Measurements from ENCODE around the gene TSPAN4. TPM values are rescaled to one million over a fixed set of nuclear protein-coding genes. Genes with fewer than 3 reads are reported as not detected.
A peak's percentile ranks its signal among the peaks of the same experiment; 100 is the strongest.

TSPAN4 gene
- total RNA-seq, 4 donors from 2014 or later = 25.1 to 75.0 (median 32.4) TPM

- H3K9me3 ChIP-seq = no peaks in the 10 kb centered on the region
- 51% methylated on average over 34 of the region's 40 CpGs; no CpG with 5 or more reads in 1 of the 2 donors for whole genome bisulfite sequencing, 2 donors (ENCODE audit: low coverage in 1 of 2)
- peaks cover 40 to 88% (median 80%) of the 10 kb centered on the region in 4 donors for H3K4me1 ChIP-seq
- peak overlapping the region; percentile 91 to 95 (median 94) for H3K27ac ChIP-seq
- TF ChIP-seq POLR2AphosphoS5 (IDR thresholded peaks at IDR 0.05) = no peak
- peak; percentile 58 for DNase-seq
- in situ Hi-C loops (cut with MboI; ENCODE audit: low pct_ligation_motif_present in 1 of 4, low pct_unique_long_range_greater_than_20kb in 1 of 4, low sequenced_read_pairs in 3 of 4) = no loop called here
- intact Hi-C loops (cut with DNase I; ENCODE audit: low total_unique reads) = no loop called here
- H3K27me3 ChIP-seq = peaks cover 70% of the 10 kb centered on the region
- peaks cover 0 to 9% (median 0%) of the 10 kb centered on the region in 4 donors for H3K36me3 ChIP-seq
- peak overlapping the region in 2 of 4 donors; percentile 33 to 43 for H3K4me3 ChIP-seq
Measured at GRCh38 chr11:829176-829846, 13.3 kb upstream of the TSPAN4 start.

- Histone ChIP-seq H3K27ac (peak overlapping the region; percentile 16 to 95 (median 92)), H3K36me3 (peaks cover 0 to 4% (median 0%) of the 10 kb centered on the region in 4 donors), H3K4me3 (peak overlapping the region in 3 of 4 donors; percentile 6 to 43 (median 33)), H3K4me1 (peaks cover 46 to 88% (median 81%) of the 10 kb centered on the region in 4 donors), H3K27me3 (peaks cover 70% of the 10 kb centered on the region), H3K9me3 (no peaks in the 10 kb centered on the region)
- WGBS, 2 donors (ENCODE audit: low coverage in 1 of 2) = 23% methylated on average over 35 of the region's 39 CpGs; no CpG with 5 or more reads in 1 of the 2 donors
- TF ChIP-seq POLR2A (IDR thresholded peaks at IDR 0.05) (no peak), CTCF (IDR thresholded peaks at IDR 0.05) (no peak), EP300 (IDR thresholded peaks at IDR 0.05; ENCODE audit: low read depth) (no peak), POLR2AphosphoS5 (IDR thresholded peaks at IDR 0.05) (peak in 1 of 3 donors; percentile 65)
- no peak for DNase-seq
- in situ Hi-C loops (cut with MboI; ENCODE audit: low pct_ligation_motif_present in 1 of 4, low pct_unique_long_range_greater_than_20kb in 1 of 4, low sequenced_read_pairs in 3 of 4) (no loop called here), intact Hi-C loops (cut with DNase I; ENCODE audit: low total_unique reads) (loop anchor here (1.0 kb wide), 1 partner anchor 28 kb away; no protein-coding TSS in a partner anchor)
Measured at GRCh38 chr11:829847-830294, 12.8 kb upstream of the TSPAN4 start.

GRCh38 chr11:830295-831117 is 12.1 kb upstream of the TSPAN4 start:
- H3K4me3 ChIP-seq = peak overlapping the region in 2 of 4 donors; percentile 33 to 43
- H3K9me3 ChIP-seq = no peaks in the 10 kb centered on the region
- peak; percentile 84 for DNase-seq
- intact Hi-C loops (cut with DNase I; ENCODE audit: low total_unique reads) = loop anchor here (1.0 kb wide), 1 partner anchor 28 kb away; no protein-coding TSS in a partner anchor
- in situ Hi-C loops (cut with MboI; ENCODE audit: low pct_ligation_motif_present in 1 of 4, low pct_unique_long_range_greater_than_20kb in 1 of 4, low sequenced_read_pairs in 3 of 4) = no loop called here
- TF ChIP-seq POLR2AphosphoS5 (IDR thresholded peaks at IDR 0.05) (peak in 1 of 3 donors; percentile 74), POLR2A (IDR thresholded peaks at IDR 0.05) (no peak)
- H3K36me3 ChIP-seq = no peaks in the 10 kb centered on the region
- H3K4me1 ChIP-seq = peaks cover 47 to 89% (median 81%) of the 10 kb centered on the region in 4 donors
- H3K27ac ChIP-seq = peak overlapping the region; percentile 16 to 95 (median 92)
- 11% methylated on average over 45 of the region's 78 CpGs; no CpG with 5 or more reads in 1 of the 2 donors for WGBS, 2 donors (ENCODE audit: low coverage in 1 of 2)
- H3K27me3 ChIP-seq = peaks cover 65% of the 10 kb centered on the region

GRCh38 chr11:831118-831864 is 11.4 kb upstream of the TSPAN4 start:
- peaks cover 57% of the 10 kb centered on the region for H3K27me3 ChIP-seq
- WGBS, 2 donors (ENCODE audit: low coverage in 1 of 2) = 66% methylated on average over 24 of the region's 31 CpGs; no CpG with 5 or more reads in 1 of the 2 donors
- H3K4me1 ChIP-seq = peaks cover 47 to 88% (median 75%) of the 10 kb centered on the region in 4 donors
- peak overlapping the region in 2 of 4 donors; percentile 33 to 43 for H3K4me3 ChIP-seq
- intact Hi-C loops (cut with DNase I; ENCODE audit: low total_unique reads) = no loop called here
- no peaks in the 10 kb centered on the region for H3K36me3 ChIP-seq
- no peak overlapping the region for H3K27ac ChIP-seq
- in situ Hi-C loops (cut with MboI; ENCODE audit: low pct_ligation_motif_present in 1 of 4, low pct_unique_long_range_greater_than_20kb in 1 of 4, low sequenced_read_pairs in 3 of 4) = no loop called here
- no peak for DNase-seq
- no peaks in the 10 kb centered on the region for H3K9me3 ChIP-seq
- TF ChIP-seq CTCF (IDR thresholded peaks at IDR 0.05) = no peak
- no peak for TF ChIP-seq POLR2A (IDR thresholded peaks at IDR 0.05)
- TF ChIP-seq POLR2AphosphoS5 (IDR thresholded peaks at IDR 0.05) = no peak
- no peak for TF ChIP-seq EP300 (IDR thresholded peaks at IDR 0.05; ENCODE audit: low read depth)
